ENCODE data around the gene KDM1B.

GRCh38 chr6:18207438-18207837, 52.2 kb downstream of the KDM1B start:
- TF ChIP-seq POLR2A (IDR thresholded peaks at IDR 0.05) (peak in 1 of 2 donors; percentile 55), CTCF (IDR thresholded peaks at IDR 0.05) (no peak)

Data from thyroid gland (tissue), 4 donors.